ENCODE results near the gene SNX1. TPM values are rescaled to one million over a fixed set of nuclear protein-coding genes. Genes with fewer than 3 reads are reported as not detected.

The SNX1 gene
- polyA plus RNA-seq, 1 donor (not counting 4 experiments of a cell fraction or from before 2014, with no cell fraction given): 90.2 TPM

DNA sequence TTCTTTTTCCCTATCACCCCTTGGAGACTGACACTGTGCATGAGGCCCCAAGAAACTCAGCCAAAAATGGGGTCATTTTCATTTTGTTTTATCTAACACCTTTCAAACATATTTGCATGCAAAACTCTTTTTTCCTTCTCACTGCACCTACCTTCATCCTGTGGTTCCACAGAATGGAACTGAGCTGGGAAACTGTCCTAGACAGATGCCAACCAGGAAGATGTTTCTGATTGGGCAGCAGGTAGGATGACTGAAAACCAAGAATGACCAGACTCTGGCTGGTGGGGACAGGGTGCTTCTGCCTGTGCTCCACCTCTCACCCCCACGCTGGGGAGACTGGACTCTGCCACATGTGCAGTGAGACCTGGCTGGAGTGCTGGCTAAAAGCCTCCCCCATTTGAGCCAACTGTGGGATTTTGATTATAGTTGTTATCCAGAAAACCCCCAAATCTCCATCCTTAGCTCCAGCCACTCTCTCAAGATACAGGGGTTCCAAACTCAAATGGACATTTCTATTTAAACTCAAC, 61.9 kb downstream of the SNX1 start:
- DNase-seq (ENCODE audit: low read depth, low spot score): no peak
- Histone ChIP-seq H3K9ac (ENCODE audit: control insufficient read depth, extremely low read depth, insufficient read depth, low read length) (no peak overlapping the region), H3K4me1 (ENCODE audit: control insufficient read depth, extremely low read depth, insufficient read depth, low read length) (peaks cover 16% of the 10 kb centered on the region), H3K9me1 (ENCODE audit: control insufficient read depth, extremely low read depth, insufficient read depth, low read length) (peaks cover 2% of the 10 kb centered on the region), H3K9me3 (ENCODE audit: control insufficient read depth, low read depth, low read length) (no peaks in the 10 kb centered on the region), H3K27me3 (ENCODE audit: control insufficient read depth, extremely low read depth, insufficient read depth, low read length) (peaks cover 4% of the 10 kb centered on the region), H2AFZ (ENCODE audit: control insufficient read depth, low read length) (no peak overlapping the region), H3K4me3 (ENCODE audit: control insufficient read depth in 2 of 3, extremely low read depth in 1 of 3, insufficient read depth in 2 of 3, low read depth in 1 of 3, low read length in 3 of 3) (no peak overlapping the region), H4K20me1 (ENCODE audit: control insufficient read depth, extremely low read depth, insufficient read depth, low read length) (peaks cover 17% of the 10 kb centered on the region), H3K79me2 (ENCODE audit: control insufficient read depth, insufficient read depth, low read length) (peaks cover 41% of the 10 kb centered on the region), H3K27ac (ENCODE audit: control insufficient read depth, insufficient read depth, low read length) (no peak overlapping the region), H3K36me3 (ENCODE audit: control insufficient read depth in 2 of 2, extremely low read depth in 1 of 2, insufficient read depth in 2 of 2, low read length in 2 of 2) (peaks cover 46 to 58% of the 10 kb centered on the region in 2 experiments), H3K4me2 (ENCODE audit: control insufficient read depth, extremely low read depth, insufficient read depth, low read depth, low read length) (no peak overlapping the region)
- dilution Hi-C loops (cut with MboI; ENCODE audit: extremely low pct_ligation_motif_present, low sequenced_read_pairs): no loop called here
- TF ChIP-seq, protein P1, sequence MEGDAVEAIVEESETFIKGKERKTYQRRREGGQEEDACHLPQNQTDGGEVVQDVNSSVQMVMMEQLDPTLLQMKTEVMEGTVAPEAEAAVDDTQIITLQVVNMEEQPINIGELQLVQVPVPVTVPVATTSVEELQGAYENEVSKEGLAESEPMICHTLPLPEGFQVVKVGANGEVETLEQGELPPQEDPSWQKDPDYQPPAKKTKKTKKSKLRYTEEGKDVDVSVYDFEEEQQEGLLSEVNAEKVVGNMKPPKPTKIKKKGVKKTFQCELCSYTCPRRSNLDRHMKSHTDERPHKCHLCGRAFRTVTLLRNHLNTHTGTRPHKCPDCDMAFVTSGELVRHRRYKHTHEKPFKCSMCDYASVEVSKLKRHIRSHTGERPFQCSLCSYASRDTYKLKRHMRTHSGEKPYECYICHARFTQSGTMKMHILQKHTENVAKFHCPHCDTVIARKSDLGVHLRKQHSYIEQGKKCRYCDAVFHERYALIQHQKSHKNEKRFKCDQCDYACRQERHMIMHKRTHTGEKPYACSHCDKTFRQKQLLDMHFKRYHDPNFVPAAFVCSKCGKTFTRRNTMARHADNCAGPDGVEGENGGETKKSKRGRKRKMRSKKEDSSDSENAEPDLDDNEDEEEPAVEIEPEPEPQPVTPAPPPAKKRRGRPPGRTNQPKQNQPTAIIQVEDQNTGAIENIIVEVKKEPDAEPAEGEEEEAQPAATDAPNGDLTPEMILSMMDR (optimal IDR thresholded peaks at IDR 0.05 in 1 of 3, IDR thresholded peaks at IDR 0.05 in 1 of 3, conservative IDR thresholded peaks at IDR 0.05 in 1 of 3; ENCODE audit: extremely low read depth in 1 of 3, insufficient read depth in 2 of 3, low read length in 3 of 3): no peak
- no peak for TF ChIP-seq EZH2 (IDR thresholded peaks at IDR 0.05; ENCODE audit: low read length)
- no peak for FAIRE-seq

DNA sequence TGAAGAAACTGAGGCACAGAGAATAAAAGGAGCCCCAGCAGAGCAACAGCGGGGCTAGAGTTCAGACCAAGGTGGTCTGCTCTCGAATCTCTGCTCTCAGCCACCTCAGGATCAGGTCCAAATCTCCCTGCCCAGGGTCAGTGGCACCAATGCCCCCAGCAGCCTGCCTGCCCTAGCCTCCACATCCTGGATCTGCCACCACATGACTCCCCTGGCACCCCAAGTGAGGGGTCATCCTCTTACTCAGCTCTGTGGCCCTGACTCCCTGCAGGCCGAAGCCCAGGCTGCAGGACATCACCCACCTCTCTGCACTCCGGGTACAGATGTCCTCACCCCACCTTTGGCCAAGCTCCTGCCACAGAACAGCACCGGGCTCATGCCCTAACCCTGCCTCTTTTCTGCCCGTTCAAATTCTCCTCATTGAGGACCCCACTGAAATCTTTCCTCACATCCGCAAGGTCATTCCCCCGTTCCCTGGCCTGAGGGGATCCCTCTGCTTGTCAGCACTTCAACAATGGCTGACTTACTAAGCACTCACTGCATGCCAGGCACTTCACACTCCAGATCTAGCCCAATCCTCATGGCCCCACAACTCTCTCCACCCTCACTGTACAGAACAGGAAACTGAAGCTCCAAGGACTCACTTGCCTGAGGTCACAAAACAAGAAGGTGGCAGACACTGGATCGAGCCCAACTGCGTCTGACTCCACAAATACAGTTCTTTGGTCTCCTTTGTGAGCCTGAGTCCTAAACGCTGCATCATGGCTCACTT, 62.8 kb downstream of the SNX1 start:
- DNase-seq (ENCODE audit: low read depth, low spot score): no peak
- H3K4me3 ChIP-seq (ENCODE audit: control insufficient read depth in 2 of 3, extremely low read depth in 1 of 3, insufficient read depth in 2 of 3, low read depth in 1 of 3, low read length in 3 of 3): no peak overlapping the region
- peaks cover 17% of the 10 kb centered on the region for H4K20me1 ChIP-seq (ENCODE audit: control insufficient read depth, extremely low read depth, insufficient read depth, low read length)
- no peak overlapping the region for H3K27ac ChIP-seq (ENCODE audit: control insufficient read depth, insufficient read depth, low read length)
- no peak for FAIRE-seq
- peaks cover 2% of the 10 kb centered on the region for H3K9me1 ChIP-seq (ENCODE audit: control insufficient read depth, extremely low read depth, insufficient read depth, low read length)
- H3K79me2 ChIP-seq (ENCODE audit: control insufficient read depth, insufficient read depth, low read length): peaks cover 42% of the 10 kb centered on the region
- H3K9me3 ChIP-seq (ENCODE audit: control insufficient read depth, low read depth, low read length): no peaks in the 10 kb centered on the region
- H3K4me2 ChIP-seq (ENCODE audit: control insufficient read depth, extremely low read depth, insufficient read depth, low read depth, low read length): no peak overlapping the region
- no peak overlapping the region for H3K9ac ChIP-seq (ENCODE audit: control insufficient read depth, extremely low read depth, insufficient read depth, low read length)
- no peak overlapping the region for H2AFZ ChIP-seq (ENCODE audit: control insufficient read depth, low read length)
- TF ChIP-seq, protein P1 (optimal IDR thresholded peaks at IDR 0.05 in 1 of 3, IDR thresholded peaks at IDR 0.05 in 1 of 3, conservative IDR thresholded peaks at IDR 0.05 in 1 of 3; ENCODE audit: extremely low read depth in 1 of 3, insufficient read depth in 2 of 3, low read length in 3 of 3): no peak
- TF ChIP-seq EZH2 (IDR thresholded peaks at IDR 0.05; ENCODE audit: low read length): no peak
- dilution Hi-C loops (cut with MboI; ENCODE audit: extremely low pct_ligation_motif_present, low sequenced_read_pairs): no loop called here
- peaks cover 19% of the 10 kb centered on the region for H3K4me1 ChIP-seq (ENCODE audit: control insufficient read depth, extremely low read depth, insufficient read depth, low read length)
- H3K36me3 ChIP-seq (ENCODE audit: control insufficient read depth in 2 of 2, extremely low read depth in 1 of 2, insufficient read depth in 2 of 2, low read length in 2 of 2): peaks cover 46 to 58% of the 10 kb centered on the region in 2 experiments
- no peaks in the 10 kb centered on the region for H3K27me3 ChIP-seq (ENCODE audit: control insufficient read depth, extremely low read depth, insufficient read depth, low read length)

Data from keratinocyte (primary cell).